A204.1 (cell line): ENCODE measurements around the gene PLEKHM2.
"Not testable (repeated sequence)": the region's sequence is repeated elsewhere in the genome, so short reads cannot be mapped to it uniquely, and the experiment has no call there.

Experiments used
- FAIRE-seq: peaks from 2 replicates; lab custom pipeline; 2012; peaks lifted over from hg19 to GRCh38; lab: Jason Lieb, UNC

The PLEKHM2 gene

DNA sequence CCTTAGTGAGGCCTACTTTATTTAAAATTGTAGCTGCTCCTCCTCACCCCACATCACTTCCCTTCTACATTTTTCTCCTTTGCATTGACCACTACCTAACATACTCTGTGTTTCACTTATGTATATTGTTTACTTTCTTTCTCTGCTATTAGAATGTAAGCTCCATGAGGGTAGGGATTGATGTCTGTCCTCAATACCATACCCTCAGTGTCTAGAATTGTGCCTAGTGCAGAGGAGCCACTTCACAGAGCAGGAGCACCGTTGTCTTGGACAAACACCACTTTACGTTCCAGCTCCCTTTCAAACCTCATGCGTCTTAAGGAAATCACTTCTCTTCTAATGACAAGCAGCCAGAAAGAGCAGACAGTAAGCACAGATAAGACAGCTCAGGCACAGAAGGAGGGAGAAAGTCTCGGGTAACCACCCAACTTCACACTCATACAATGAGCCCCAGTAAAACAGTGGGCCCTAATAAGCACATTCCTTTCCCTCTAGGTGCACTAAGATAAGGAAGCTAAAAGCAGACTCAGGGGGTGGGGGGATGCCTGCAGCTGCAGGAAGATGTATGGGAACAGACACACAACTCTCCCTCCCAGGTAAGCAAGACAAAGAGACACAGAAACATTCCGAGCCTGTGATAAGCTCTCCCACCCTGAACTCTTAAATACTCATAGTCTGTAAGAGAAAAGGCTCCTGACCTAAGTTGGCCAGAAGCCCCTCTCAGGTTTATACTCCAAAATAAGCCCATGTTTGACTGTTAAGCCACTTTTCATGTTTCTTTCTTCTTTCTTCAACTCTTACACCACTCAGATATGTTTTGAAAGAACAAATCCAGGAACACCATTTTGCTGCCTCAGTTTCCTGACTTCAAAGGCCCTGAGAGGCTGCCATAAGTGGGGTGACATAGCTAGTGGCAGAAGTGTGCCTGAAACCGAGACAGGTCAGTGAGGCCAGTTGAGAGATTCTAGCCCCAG, 7.1 kb upstream of the PLEKHM2 start:
- no peak for FAIRE-seq

DNA sequence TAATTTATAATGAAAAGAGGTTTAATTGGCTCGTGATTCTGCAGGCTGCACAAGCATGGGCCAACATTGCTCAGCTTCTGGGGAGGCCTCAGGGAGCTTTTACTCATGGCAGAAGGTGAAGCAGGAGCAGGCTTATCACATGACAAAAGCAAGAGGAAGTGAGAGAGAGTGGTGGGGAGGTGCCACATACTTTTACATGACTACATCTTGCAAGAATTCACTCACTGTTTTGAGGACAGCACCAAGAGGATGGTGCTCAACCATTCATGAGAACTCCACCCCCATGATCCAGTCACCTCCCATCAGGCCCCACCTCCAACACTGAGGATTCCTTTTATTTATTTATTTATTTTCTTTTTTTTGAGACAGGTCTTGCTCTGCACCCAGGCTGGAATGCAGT, 5.5 kb upstream of the PLEKHM2 start:
- FAIRE-seq: no peak

- FAIRE-seq: no peak
These were observed 4.0 kb upstream of the PLEKHM2 start for GRCh38 chr1:15680131-15680530.

- FAIRE-seq: no peak
These were observed 3.4 kb upstream of the PLEKHM2 start for GRCh38 chr1:15680561-15681348.

GRCh38 chr1:15681349-15682292, 2.5 kb upstream of the PLEKHM2 start:
- FAIRE-seq: no peak

GRCh38 chr1:15682936-15683341, 1.2 kb upstream of the PLEKHM2 start:
- no peak for FAIRE-seq

DNA sequence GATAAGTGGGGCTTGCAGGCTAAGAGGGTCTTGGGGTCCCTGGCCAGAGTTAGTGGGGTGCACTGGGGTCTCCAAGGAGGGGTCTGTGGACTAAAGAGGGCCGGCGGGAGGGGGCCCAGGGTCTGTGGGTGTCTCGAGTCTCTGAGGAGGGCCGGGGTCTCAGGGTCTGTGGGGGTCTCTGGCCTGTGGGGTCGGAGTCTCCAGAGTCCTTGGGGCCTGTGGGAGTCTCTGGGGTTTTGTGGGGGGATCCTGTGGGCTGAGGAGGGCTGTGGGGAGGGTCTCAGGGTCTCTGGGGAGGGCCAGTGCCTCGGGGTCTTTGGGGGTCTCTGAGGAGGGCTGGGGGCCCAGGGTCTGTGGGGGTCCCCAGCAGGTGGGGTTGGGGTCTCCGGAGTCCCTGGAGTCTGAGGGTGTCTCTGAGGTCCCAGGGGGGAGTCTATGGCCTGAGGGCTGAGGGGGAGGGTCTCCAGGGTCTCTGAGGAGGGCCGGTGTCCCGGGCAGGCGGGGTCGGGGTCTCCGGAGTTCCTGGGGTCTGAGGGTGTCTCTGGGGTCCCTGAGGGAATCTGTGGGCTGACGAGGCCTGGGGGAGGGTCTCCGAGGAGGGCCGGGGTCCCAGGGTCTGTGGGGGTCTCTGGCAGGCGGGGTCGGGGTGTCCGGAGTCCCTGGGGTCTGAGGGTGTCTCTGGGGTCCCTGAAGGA, 628 bp upstream of the PLEKHM2 start:
- FAIRE-seq: no peak

DNA sequence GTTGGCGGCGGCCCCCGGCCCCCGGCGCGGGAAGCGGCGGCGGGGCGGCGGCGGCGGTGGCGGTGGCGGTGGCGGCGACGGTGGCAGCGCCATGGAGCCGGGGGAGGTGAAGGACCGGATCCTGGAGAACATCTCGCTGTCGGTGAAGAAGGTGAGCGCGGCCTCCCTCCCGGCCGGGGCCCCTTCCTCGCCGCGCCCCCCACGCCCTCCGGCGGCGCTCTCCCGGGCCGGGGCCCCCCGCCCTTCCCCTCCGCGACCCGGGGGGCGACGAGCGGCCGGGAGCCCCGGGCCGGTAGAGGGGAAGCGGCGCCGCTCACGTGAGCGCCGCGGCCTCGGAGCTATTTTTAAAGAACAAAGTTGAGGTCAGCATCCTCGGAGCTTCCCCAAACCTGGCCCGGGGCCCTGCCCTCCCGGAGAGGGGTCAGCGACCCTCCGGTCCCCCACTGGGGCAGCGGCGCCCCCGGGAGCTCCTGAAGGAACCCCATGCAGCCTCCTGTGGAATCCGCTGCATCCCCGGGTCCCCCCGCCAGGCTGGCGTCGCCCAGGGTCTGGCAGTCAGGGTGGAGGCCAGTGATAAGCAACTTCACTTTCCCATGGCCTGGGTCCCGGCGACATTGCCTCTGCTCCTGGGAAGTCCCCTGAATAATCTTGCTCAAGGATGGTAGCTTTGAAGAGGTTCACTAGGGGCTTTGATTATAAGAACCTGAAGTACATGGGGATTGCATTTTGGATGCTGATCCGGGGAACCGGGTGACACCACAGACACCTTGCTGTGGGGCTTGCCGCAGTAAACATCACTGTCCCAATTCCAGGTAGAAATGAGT, 560 bp downstream of the PLEKHM2 start:
- FAIRE-seq: no peak

- FAIRE-seq: no peak
These were observed 1.7 kb downstream of the PLEKHM2 start for GRCh38 chr1:15685820-15686219.

DNA sequence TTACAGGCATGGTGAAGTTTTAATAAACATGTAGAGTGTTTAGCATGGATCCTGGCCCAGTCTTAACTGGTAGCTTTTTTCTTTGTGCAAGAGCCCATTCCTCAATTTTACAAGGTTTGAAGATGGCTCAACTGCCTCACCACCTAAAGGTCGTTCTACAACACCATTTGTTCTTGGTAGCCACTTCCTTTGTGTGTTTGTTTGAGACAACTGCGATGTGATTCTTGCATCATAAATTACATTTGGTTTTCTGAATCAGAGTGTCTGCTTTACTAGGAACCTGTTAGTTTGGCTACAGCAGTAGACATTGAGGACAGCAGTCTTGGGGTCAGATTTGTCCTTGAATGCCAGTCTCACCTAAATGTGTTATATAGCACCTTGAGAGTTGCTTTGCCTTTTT, 3.3 kb downstream of the PLEKHM2 start:
- FAIRE-seq: no peak

DNA sequence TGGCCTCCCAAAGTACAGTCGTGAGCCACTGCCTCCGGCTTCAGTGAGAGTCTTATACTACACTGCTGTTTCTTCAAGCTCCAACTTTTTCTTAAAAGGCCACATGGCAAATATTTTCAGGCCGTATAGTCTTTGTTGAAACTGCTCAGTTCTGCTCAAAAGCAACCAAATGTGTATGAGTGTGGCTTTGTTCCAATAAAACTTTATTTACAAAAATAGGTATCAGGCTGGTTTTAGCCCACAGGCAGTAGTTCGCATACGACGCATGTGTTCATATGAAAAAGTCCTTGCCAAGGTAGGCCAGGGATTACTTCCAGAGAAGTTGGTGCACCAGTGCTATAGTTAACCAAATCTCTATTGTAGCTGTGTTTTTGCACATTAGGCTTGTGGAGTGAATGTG, 6.2 kb downstream of the PLEKHM2 start:
- no peak for FAIRE-seq

- no peak for FAIRE-seq
These were observed 7.4 kb downstream of the PLEKHM2 start for GRCh38 chr1:15691434-15692032.

DNA sequence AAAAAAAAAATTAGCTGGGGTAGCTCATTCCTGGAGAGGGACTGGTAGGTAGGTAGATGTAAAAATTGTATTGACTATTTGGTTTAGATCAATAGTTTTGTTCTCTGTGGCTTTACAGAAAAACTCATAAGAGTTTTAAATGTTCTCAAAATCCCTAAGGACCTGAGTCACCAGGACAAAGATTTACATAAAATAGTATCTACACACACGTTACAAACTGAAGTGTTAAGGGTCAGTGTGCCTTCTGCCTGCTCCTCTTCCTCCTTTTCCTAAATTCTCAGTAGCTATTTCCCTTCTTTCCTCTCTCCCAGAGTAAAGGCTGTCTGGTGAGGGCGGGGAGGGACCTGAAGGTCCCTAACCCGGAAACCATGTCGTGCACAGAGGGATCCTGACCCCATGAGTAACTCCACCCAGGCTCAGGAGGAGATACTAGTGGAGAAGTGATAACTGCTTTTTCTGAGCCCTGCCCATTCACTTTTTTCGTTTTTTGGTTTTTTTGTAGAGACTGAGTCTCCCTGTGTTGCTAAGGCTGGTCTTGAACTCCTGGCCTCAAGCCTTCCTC, 8.1 kb downstream of the PLEKHM2 start:
- no peak for FAIRE-seq

GRCh38 chr1:15693371-15693770, 9.3 kb downstream of the PLEKHM2 start:
- FAIRE-seq: no peak

DNA sequence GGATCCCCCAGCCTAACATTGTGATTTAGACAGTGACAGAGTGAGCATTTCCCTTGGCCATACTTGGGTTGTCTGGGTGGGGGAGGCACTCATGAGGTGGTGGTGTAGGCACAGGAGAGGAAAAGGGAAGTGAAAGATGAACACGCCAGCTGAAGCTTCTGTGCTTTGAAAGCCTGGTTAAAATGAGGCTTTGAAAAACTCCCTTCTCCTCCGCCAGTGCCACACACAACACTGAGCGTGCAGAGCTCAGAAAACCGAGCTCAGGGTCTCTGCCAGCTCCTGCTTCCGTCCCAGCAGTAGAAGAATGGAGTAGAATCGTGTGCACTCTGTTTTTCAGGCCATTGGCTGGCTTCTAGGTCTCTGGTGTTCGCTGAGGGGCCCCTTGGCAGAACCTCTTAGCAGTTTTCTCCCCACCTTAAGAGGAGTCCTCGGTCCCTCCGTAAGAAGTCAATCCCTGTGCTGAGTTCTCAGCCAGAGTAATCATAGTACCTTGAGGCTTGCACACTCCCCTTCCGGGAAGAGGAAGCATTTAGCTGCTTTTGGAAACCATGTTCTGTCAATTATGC, 12.9 kb downstream of the PLEKHM2 start:
- FAIRE-seq: no peak

DNA sequence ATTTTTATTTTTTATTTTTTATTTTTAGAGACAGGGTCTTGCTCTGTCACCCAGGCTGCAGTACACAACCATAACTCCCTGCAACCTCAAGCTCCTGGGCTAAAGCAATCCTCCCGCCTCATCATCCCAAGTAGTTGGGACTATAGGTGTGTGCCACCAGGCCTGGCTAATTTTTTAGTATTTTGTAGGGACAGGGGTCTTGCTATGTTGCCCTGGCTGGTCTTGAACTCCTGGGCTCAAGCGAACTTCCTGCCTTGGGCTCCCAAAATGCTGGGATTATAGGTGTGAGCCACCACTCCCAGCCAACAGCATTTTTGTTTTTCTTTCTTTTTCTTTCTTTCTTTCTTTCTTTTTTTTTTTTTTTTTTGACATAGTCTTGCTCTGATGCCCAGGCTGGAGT, 14.1 kb downstream of the PLEKHM2 start:
- FAIRE-seq: no peak

- not testable (repeated sequence) for FAIRE-seq
These were observed 15.2 kb downstream of the PLEKHM2 start for GRCh38 chr1:15699321-15699720.

GRCh38 chr1:15700508-15700907, 16.4 kb downstream of the PLEKHM2 start:
- FAIRE-seq: no peak

- FAIRE-seq: no peak
These were observed 17.7 kb downstream of the PLEKHM2 start for GRCh38 chr1:15701784-15702183.
